GM12865 (cell line): ENCODE results near the gene DAPL1.

Source experiments
- DNase-seq: peaks from one replicate; pipeline ENCODE4 v3.0.0; 2010; ENCODE audit warnings: low read depth
- H3K4me3 ChIP-seq: 2 replicates; pipeline ENCODE4 v1.5.1; 2011; ENCODE audit warnings: mild to moderate bottlenecking, low read depth, low read length, control low read depth
- TF ChIP-seq, protein P1 (sequence below): IDR thresholded peaks from 2 replicates; pipeline ENCODE4 v1.5.1; 2011; ENCODE audit warnings: low read length, control low read depth, low read depth, inconsistent platforms; ENCODE audit not compliant: insufficient read depth; ENCODE audit errors: missing control alignments

Gene DAPL1

GRCh38 chr2:158815166-158815565, 20.0 kb downstream of the DAPL1 start:
- TF ChIP-seq, protein P1, sequence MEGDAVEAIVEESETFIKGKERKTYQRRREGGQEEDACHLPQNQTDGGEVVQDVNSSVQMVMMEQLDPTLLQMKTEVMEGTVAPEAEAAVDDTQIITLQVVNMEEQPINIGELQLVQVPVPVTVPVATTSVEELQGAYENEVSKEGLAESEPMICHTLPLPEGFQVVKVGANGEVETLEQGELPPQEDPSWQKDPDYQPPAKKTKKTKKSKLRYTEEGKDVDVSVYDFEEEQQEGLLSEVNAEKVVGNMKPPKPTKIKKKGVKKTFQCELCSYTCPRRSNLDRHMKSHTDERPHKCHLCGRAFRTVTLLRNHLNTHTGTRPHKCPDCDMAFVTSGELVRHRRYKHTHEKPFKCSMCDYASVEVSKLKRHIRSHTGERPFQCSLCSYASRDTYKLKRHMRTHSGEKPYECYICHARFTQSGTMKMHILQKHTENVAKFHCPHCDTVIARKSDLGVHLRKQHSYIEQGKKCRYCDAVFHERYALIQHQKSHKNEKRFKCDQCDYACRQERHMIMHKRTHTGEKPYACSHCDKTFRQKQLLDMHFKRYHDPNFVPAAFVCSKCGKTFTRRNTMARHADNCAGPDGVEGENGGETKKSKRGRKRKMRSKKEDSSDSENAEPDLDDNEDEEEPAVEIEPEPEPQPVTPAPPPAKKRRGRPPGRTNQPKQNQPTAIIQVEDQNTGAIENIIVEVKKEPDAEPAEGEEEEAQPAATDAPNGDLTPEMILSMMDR: no peak
- DNase-seq: no peak
- no peak overlapping the region for H3K4me3 ChIP-seq

DNA sequence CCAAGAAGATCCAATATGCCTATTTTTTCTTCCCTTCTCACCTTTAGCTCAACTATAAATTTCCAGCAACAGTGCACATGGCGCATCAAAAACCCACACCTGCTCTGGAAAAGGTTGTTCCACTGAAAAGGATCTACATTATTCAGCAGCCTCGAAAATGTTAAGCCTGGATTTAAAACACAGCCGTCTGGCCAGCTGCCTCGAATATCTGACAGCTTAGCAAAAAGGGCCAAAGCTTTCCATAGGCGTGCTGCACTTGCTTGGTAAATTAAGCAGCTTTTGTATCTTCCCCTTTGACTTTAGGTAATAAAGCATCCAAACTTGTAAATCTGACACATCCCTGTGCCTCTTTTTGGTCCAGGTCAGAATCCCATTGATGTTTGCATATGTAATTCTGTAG, 20.5 kb downstream of the DAPL1 start:
- TF ChIP-seq, protein P1: no peak
- DNase-seq: no peak
- H3K4me3 ChIP-seq: no peak overlapping the region

- no peak overlapping the region for H3K4me3 ChIP-seq
- TF ChIP-seq, protein P1: no peak
- DNase-seq: no peak
Observed at GRCh38 chr2:158817588-158817987, 22.5 kb downstream of the DAPL1 start.

DNA sequence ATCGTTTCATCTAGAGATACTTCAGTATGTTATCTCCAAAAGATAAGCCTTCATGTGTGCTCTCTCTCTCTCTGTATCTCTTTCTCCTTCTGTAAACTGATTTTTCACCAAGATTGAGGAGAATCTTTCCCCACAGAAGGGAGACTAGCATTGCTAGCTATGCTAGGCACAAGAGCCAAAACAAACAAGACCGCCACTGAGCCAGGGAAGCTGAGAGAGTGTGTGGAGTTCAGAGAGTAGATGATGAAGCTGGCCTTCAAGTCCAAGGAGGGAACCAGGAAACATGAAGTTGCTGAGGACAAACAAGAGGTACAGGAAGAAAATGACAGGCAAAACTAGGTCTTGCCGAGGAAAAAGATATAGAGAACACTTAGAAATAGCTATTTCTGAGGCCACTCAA, 23.4 kb downstream of the DAPL1 start:
- TF ChIP-seq, protein P1: no peak
- no peak for DNase-seq
- no peak overlapping the region for H3K4me3 ChIP-seq

DNA sequence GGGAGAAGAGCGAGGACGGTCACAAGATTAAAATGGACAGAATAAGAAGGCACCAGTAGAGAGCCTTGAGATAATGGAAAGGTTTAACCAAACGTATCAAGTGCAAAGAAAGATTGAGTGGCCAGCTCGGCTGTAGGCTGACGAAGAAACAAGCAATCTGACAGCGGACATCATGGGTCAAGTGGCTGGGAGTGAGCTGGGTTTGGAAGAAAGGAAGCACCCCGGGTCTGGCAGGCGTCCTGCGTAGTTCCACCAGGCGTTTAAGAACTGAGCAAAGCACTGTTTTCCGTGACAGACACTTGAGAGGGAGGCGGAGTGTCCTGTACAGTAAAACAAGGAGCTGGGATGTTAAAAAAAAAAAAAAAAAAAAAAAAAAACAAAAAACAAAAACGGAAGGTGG, 27.1 kb downstream of the DAPL1 start:
- TF ChIP-seq, protein P1: no peak
- no peak for DNase-seq
- H3K4me3 ChIP-seq: no peak overlapping the region

GRCh38 chr2:158823486-158824237, 28.5 kb downstream of the DAPL1 start:
- TF ChIP-seq, protein P1: no peak
- DNase-seq: no peak
- no peak overlapping the region for H3K4me3 ChIP-seq

DNA sequence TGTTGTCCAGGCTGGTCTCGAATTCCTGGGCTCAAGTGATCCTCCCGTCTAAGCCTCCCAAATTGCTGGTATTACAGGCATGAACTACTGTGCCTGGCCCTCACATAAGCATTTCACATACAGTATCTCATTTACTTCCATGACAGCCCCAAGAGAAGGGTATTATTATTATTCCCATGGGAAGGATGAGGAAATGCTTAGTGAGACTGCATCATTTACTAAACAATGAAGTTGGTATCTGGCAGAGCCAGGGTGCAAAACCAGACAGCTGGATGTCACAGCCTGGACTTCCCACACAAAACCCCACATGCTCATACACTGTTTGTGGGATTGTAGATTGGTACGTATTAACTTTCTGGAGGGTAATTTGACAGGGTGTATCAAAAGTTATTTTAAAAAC, 29.9 kb downstream of the DAPL1 start:
- no peak overlapping the region for H3K4me3 ChIP-seq
- DNase-seq: no peak
- TF ChIP-seq, protein P1: no peak
